IMR-90 (cell line): ENCODE measurements around the gene KRTAP1-5. TPM values are rescaled to one million over a fixed set of nuclear protein-coding genes. Genes with fewer than 3 reads are reported as not detected.

Experiments
- ATAC-seq: fragments of 200-7000 bp; cut with Tn5 transposase; 2 replicates; pipeline ENCODE4 v1.9.1; 2020; ENCODE audit warnings: low read depth, mild to moderate bottlenecking, moderate library complexity
- BruUV-seq: library from RNA; stranded (reverse); fragments of 400-500 nt; replicated peaks from 2 replicates; lab custom pipeline; 2021; lab: Mats Ljungman, UMichigan
- CTCF ChIA-PET: fragments of 300-600 bp; formaldehyde crosslinking; extraction: SDS; loops from one replicate; lab custom pipeline; 2021; ENCODE audit warnings: antibody characterized with exemption; lab: Yijun Ruan, JAX
- POLR2A ChIA-PET: fragments of 300-600 bp; sonication (Branson Sonifier 250); formaldehyde crosslinking; loops from one replicate; lab custom pipeline; 2022; ENCODE audit warnings: antibody characterized with exemption; ENCODE audit not compliant: unreplicated experiment; lab: Charles Lee
- DNase-seq: peaks from one replicate; pipeline ENCODE4 v3.0.0; 2013
- H2AFZ ChIP-seq: replicated peaks from 2 replicates; pipeline ENCODE3; 2013; ENCODE audit warnings: low read length, mild to moderate bottlenecking; ENCODE audit not compliant: poor library complexity
- H2AK5ac ChIP-seq: 2 replicates; pipeline ENCODE4 v1.6.1; 2013; ENCODE audit warnings: low read depth, low read length, inconsistent platforms
- H2AK9ac ChIP-seq: replicated peaks from 2 replicates; pipeline ENCODE3; 2013; ENCODE audit warnings: mild to moderate bottlenecking, low read depth, low read length, moderate library complexity; ENCODE audit not compliant: poor library complexity
- H2BK120ac ChIP-seq: 2 replicates; pipeline ENCODE4 v1.6.1; 2013; ENCODE audit warnings: low read depth, low read length, inconsistent platforms
- H2BK15ac ChIP-seq: 3 replicates; pipeline ENCODE4 v1.6.1; 2013; ENCODE audit warnings: low read depth, low read length, inconsistent platforms
- H2BK20ac ChIP-seq: 2 replicates; pipeline ENCODE4 v1.6.1; 2013; ENCODE audit warnings: low read depth, mild to moderate bottlenecking, inconsistent platforms, low read length, moderate library complexity
- H2BK5ac ChIP-seq: 2 replicates; pipeline ENCODE4 v1.6.1; 2013; ENCODE audit warnings: mild to moderate bottlenecking, low read depth, low read length, inconsistent platforms; ENCODE audit not compliant: poor library complexity, severe bottlenecking
- H3K14ac ChIP-seq: replicated peaks from 2 replicates; pipeline ENCODE4 v1.6.1; 2013; ENCODE audit warnings: low read depth, low read length, inconsistent platforms
- H3K18ac ChIP-seq: 2 replicates; pipeline ENCODE4 v1.6.1; 2013; ENCODE audit warnings: low read depth, low read length, control low read depth
- H3K23ac ChIP-seq: 2 replicates; pipeline ENCODE4 v1.6.1; 2013; ENCODE audit warnings: low read depth, low read length, inconsistent platforms
- H3K27ac ChIP-seq: 2 replicates; pipeline ENCODE4 v1.5.1; 2013; ENCODE audit warnings: mild to moderate bottlenecking, control low read depth, low read length; ENCODE audit not compliant: insufficient read depth
- H3K27me3 ChIP-seq: 2 replicates; pipeline ENCODE4 v1.6.1; 2013; ENCODE audit warnings: low read length; ENCODE audit not compliant: control insufficient read depth, insufficient read depth
- H3K36me3 ChIP-seq: 2 replicates; pipeline ENCODE4 v1.6.1; 2013; ENCODE audit warnings: low read length, mixed read lengths; ENCODE audit not compliant: control insufficient read depth, insufficient read depth
- H3K4ac ChIP-seq: 2 replicates; pipeline ENCODE4 v1.6.1; 2013; ENCODE audit warnings: low read depth, low read length, inconsistent platforms
- H3K4me1 ChIP-seq: 2 replicates; pipeline ENCODE4 v1.6.1; 2013; ENCODE audit warnings: low read length, mixed read lengths; ENCODE audit not compliant: control insufficient read depth, insufficient read depth
- H3K4me2 ChIP-seq: 2 replicates; pipeline ENCODE4 v1.6.1; 2013; ENCODE audit warnings: low read depth, mild to moderate bottlenecking, control low read depth, low read length, moderate library complexity
- H3K4me3 ChIP-seq: 2 replicates; pipeline ENCODE4 v1.5.1; 2013; ENCODE audit warnings: low read depth, mild to moderate bottlenecking, control low read depth, low read length, moderate library complexity; ENCODE audit not compliant: insufficient read depth
- H3K56ac ChIP-seq: 2 replicates; pipeline ENCODE4 v1.6.1; 2013; ENCODE audit warnings: low read length, inconsistent platforms; ENCODE audit not compliant: insufficient read depth; ENCODE audit errors: extremely low read depth
- H3K79me1 ChIP-seq, 2 experiments: 2 replicates each; pipeline ENCODE4 v1.6.1; 2013; ENCODE audit warnings: low read length in 2 of 2, inconsistent platforms in 1 of 2, low read depth in 1 of 2
- H3K9ac ChIP-seq: 2 replicates; pipeline ENCODE4 v1.6.1; 2013; ENCODE audit warnings: low read depth, low read length, control low read depth
- H3K9me1 ChIP-seq: 2 replicates; pipeline ENCODE4 v1.6.1; 2013; ENCODE audit warnings: low read length, inconsistent platforms; ENCODE audit not compliant: insufficient read depth
- H3K9me3 ChIP-seq: 2 replicates; pipeline ENCODE4 v1.6.1; 2013; ENCODE audit warnings: low read length; ENCODE audit not compliant: control insufficient read depth, insufficient read depth
- H4K20me1 ChIP-seq: 2 replicates; pipeline ENCODE4 v1.6.1; 2013; ENCODE audit warnings: low read length, inconsistent platforms; ENCODE audit not compliant: insufficient read depth
- H4K5ac ChIP-seq: 2 replicates; pipeline ENCODE4 v1.6.1; 2013; ENCODE audit warnings: mild to moderate bottlenecking, low read depth, low read length, control low read depth
- H4K8ac ChIP-seq, 2 experiments: 2 replicates each; pipeline ENCODE4 v1.6.1; 2013; ENCODE audit warnings: low read depth in 2 of 2, low read length in 2 of 2, control low read depth in 1 of 2, inconsistent platforms in 1 of 2
- H4K91ac ChIP-seq: 2 replicates; pipeline ENCODE4 v1.6.1; 2013; ENCODE audit warnings: low read depth, low read length, inconsistent platforms; ENCODE audit not compliant: insufficient read depth
- CHD1 ChIP-seq: IDR thresholded peaks from 2 replicates; pipeline ENCODE4 v1.6.1; 2012; ENCODE audit warnings: low read depth, low read length, improper control_type of control experiment
- CTCF ChIP-seq: conservative IDR thresholded peaks from 2 replicates; pipeline ENCODE4 v1.5.1; 2012; ENCODE audit warnings: mild to moderate bottlenecking, low read depth, low read length, improper control_type of control experiment
- ELK1 ChIP-seq: fragments of 150-350 bp; IDR thresholded peaks from 2 replicates; pipeline ENCODE4 v1.6.1; 2016; ENCODE audit warnings: low read depth, mild to moderate bottlenecking, low read length, moderate library complexity, borderline replicate concordance
- MXI1 ChIP-seq: IDR thresholded peaks from 2 replicates; pipeline ENCODE4 v1.6.1; 2012; ENCODE audit warnings: low read depth, mild to moderate bottlenecking, low read length, moderate library complexity, borderline replicate concordance
- POLR2A ChIP-seq: IDR thresholded peaks from 2 replicates; pipeline ENCODE4 v1.6.1; 2012; ENCODE audit warnings: mild to moderate bottlenecking, low read depth, low read length
- RAD21 ChIP-seq: IDR thresholded peaks from 2 replicates; pipeline ENCODE4 v1.6.1; 2012; ENCODE audit warnings: low read length, improper control_type of control experiment
- USF2 ChIP-seq: fragments of 150-350 bp; IDR thresholded peaks from 2 replicates; pipeline ENCODE4 v1.6.1; 2017; ENCODE audit warnings: mild to moderate bottlenecking, antibody characterized with exemption, low read length, low read depth
- WGBS, 2 experiments: methylation state at CpG; one replicate each; pipeline versions ENCODE4 v1.1.5 to v1.1.7; 2013; ENCODE audit warnings: missing lambda C conversion rate in 2 of 2; ENCODE audit not compliant: insufficient read length in 1 of 2; ENCODE audit errors: extremely low coverage in 2 of 2; 5-methylcytosine and 5-hydroxymethylcytosine counted together
- dilution Hi-C: fragments of 300-500 bp; cut with HindIII; formaldehyde crosslinking; loops from one replicate; pipeline ENCODE4 v1.14.3; 2018; ENCODE audit warnings: low sequenced_read_pairs; ENCODE audit not compliant: unreplicated experiment
- in situ Hi-C: fragments of 300-500 bp; cut with MboI; formaldehyde crosslinking; loops from 3 replicates; pipeline ENCODE4 v1.14.3; 2019; ENCODE audit warnings: low sequenced_read_pairs, inconsistent platforms, mixed read lengths
- intact Hi-C: fragments of 100-400 bp; cut with micrococcal nuclease; formaldehyde crosslinking; loops from 2 replicates; pipeline ENCODE4 v1.10.0; 2022
- polyA plus RNA-seq, 3 experiments: library from polyadenylated mRNA; depleted of rRNA; stranded (reverse); fragments of >200 nt; gene quantifications; 2 replicates each; pipeline ENCODE4 v1.2.3, GENCODE V29; 2012; ENCODE audit warnings: low replicate concordance in 1 of 3
- total RNA-seq: library from RNA; depleted of rRNA; stranded (reverse); fragments of >200 nt; gene quantifications from 2 replicates; pipeline ENCODE4 v1.2.3, GENCODE V29; 2012

The KRTAP1-5 gene
- total and polyA plus RNA-seq, 2 of the 4 experiments (the other 2 are of a cell fraction) = 27.0 to 34.8 TPM

- no peak for TF ChIP-seq CHD1
- TF ChIP-seq ELK1 = no peak
- no peak for TF ChIP-seq USF2
- TF ChIP-seq CTCF = no peak
- TF ChIP-seq RAD21 = no peak
- no peak for TF ChIP-seq POLR2A
- TF ChIP-seq MXI1 = no peak
- Histone ChIP-seq H4K5ac (no peak overlapping the region), H2AFZ (peak overlapping the region; percentile 47), H3K4me1 (peaks cover 5% of the 10 kb centered on the region), H2AK5ac (no peak overlapping the region), H2BK15ac (no peak overlapping the region), H3K4me3 (no peak overlapping the region), H3K9me3 (no peaks in the 10 kb centered on the region), H3K23ac (no peak overlapping the region), H4K20me1 (no peaks in the 10 kb centered on the region), H2BK20ac (no peak overlapping the region), H2AK9ac (no peak overlapping the region), H3K9me1 (no peaks in the 10 kb centered on the region), H3K36me3 (no peaks in the 10 kb centered on the region), H4K91ac (no peak overlapping the region), H2BK120ac (no peak overlapping the region), H3K18ac (no peak overlapping the region), H3K27ac (no peak overlapping the region), H2BK5ac (no peak overlapping the region), H3K9ac (no peak overlapping the region), H3K56ac (no peak overlapping the region), H3K4ac (0 out of 2 replicates have a peak overlapping the region, but pooled peaks have one; percentile 24), H4K8ac (no peak overlapping the region), H3K14ac (no peak overlapping the region), H3K4me2 (no peak overlapping the region), H3K27me3 (no peaks in the 10 kb centered on the region), H3K79me1 (no peaks in the 10 kb centered on the region)
- dilution Hi-C loops (no loop called here), in situ Hi-C loops (no loop called here), intact Hi-C loops (no loop called here)
- no TSS peak for BruUV-seq
- POLR2A ChIA-PET = no interaction called here
- ATAC-seq = no peak
- 87% methylated on average over 11 of the region's 13 CpGs; no CpG with 5 or more reads in 1 of the 2 experiments for WGBS, 2 experiments
- DNase-seq = no peak
- CTCF ChIA-PET = no interaction called here
Observed at GRCh38 chr17:40978575-40979151, 48.3 kb downstream of the KRTAP1-5 start.
